Upper lobe of left lung (tissue), 4 donors: Measurements from ENCODE around the gene ANKFN1.

ENCODE experiments used
- CTCF ChIP-seq, 6 experiments: fragments of 450-650 bp in 4 of 6; fragments of 200-600 bp in 2 of 6; sonication (generic) in 2 of 6; IDR thresholded peaks; one replicate each; pipeline ENCODE4 v1.5.1; 2016 to 2019; ENCODE audit warnings: antibody characterized with exemption in 6 of 6
- EP300 ChIP-seq, 4 donors: sonication (generic); formaldehyde crosslinking; IDR thresholded peaks; one replicate each; pipeline ENCODE4 v1.5.1; 2017; ENCODE audit warnings: antibody characterized with exemption in 4 of 4, control low read depth in 2 of 4
- POLR2A ChIP-seq, 4 donors: fragments of 450-650 bp; IDR thresholded peaks; one replicate each; pipeline ENCODE4 v1.5.1; 2016 to 2017; ENCODE audit warnings: antibody characterized with exemption in 4 of 4, mild to moderate bottlenecking in 2 of 4
- POLR2AphosphoS5 ChIP-seq, 2 donors: sonication (generic); formaldehyde crosslinking; IDR thresholded peaks; one replicate each; pipeline ENCODE4 v1.5.1; 2017; ENCODE audit warnings: antibody characterized with exemption in 2 of 2

GRCh38 chr17:56160422-56160821, 7.1 kb downstream of the ANKFN1 start:
- TF ChIP-seq POLR2AphosphoS5 (IDR thresholded peaks at IDR 0.05) (no peak), CTCF (IDR thresholded peaks at IDR 0.05) (no peak), POLR2A (IDR thresholded peaks at IDR 0.05) (no peak), EP300 (IDR thresholded peaks at IDR 0.05) (no peak)
